ENCODE measurements around the gene AUTS2. TPM values are rescaled to one million over a fixed set of nuclear protein-coding genes. Genes with fewer than 3 reads are reported as not detected.

Gene AUTS2
- total RNA-seq, 3 donors from 2014 or later, result 31.2 to 67.6 (median 36.5) TPM

GRCh38 chr7:70775570-70776156 is 1177.4 kb downstream of the AUTS2 start:
- Histone ChIP-seq H3K4me3 (no peak overlapping the region), H3K36me3 (ENCODE audit: low read depth) (no peaks in the 10 kb centered on the region), H3K9me3 (no peaks in the 10 kb centered on the region), H3K4me1 (ENCODE audit: low read depth) (no peaks in the 10 kb centered on the region)
- TF ChIP-seq CTCF (IDR thresholded peaks at IDR 0.05), result no peak
- intact Hi-C loops (cut with DNase I, micrococcal nuclease), result no loop called here
- DNase-seq (no peak), ATAC-seq (peak; percentile 42)

- Histone ChIP-seq H3K9me3 (no peaks in the 10 kb centered on the region), H3K36me3 (ENCODE audit: low read depth) (no peaks in the 10 kb centered on the region), H3K4me1 (ENCODE audit: low read depth) (no peaks in the 10 kb centered on the region), H3K4me3 (no peak overlapping the region)
- no peak for TF ChIP-seq CTCF (IDR thresholded peaks at IDR 0.05)
- ATAC-seq, result no peak
- DNase-seq, result no peak
- intact Hi-C loops (cut with DNase I, micrococcal nuclease), result no loop called here
Observed at GRCh38 chr7:70776627-70777101, 1178.4 kb downstream of the AUTS2 start.

- H3K4me3 ChIP-seq, result no peak overlapping the region
- H3K9me3 ChIP-seq, result no peaks in the 10 kb centered on the region
- no peaks in the 10 kb centered on the region for H3K36me3 ChIP-seq (ENCODE audit: low read depth)
- DNase-seq, result no peak
- intact Hi-C loops (cut with DNase I, micrococcal nuclease), result no loop called here
- H3K4me1 ChIP-seq (ENCODE audit: low read depth), result no peaks in the 10 kb centered on the region
- TF ChIP-seq CTCF (IDR thresholded peaks at IDR 0.05), result no peak
- no peak for ATAC-seq
Observed at GRCh38 chr7:70777251-70777650, 1179.0 kb downstream of the AUTS2 start.

GRCh38 chr7:70778585-70778984 is 1180.3 kb downstream of the AUTS2 start:
- ATAC-seq, result no peak
- Histone ChIP-seq H3K4me3 (no peak overlapping the region), H3K4me1 (ENCODE audit: low read depth) (no peaks in the 10 kb centered on the region), H3K36me3 (ENCODE audit: low read depth) (peaks cover 2% of the 10 kb centered on the region), H3K9me3 (no peaks in the 10 kb centered on the region)
- no peak for TF ChIP-seq CTCF (IDR thresholded peaks at IDR 0.05)
- intact Hi-C loops (cut with DNase I, micrococcal nuclease), result no loop called here
- DNase-seq, result no peak

- ATAC-seq (no peak), DNase-seq (no peak)
- no peaks in the 10 kb centered on the region for H3K4me1 ChIP-seq (ENCODE audit: low read depth)
- TF ChIP-seq CTCF (IDR thresholded peaks at IDR 0.05), result no peak
- intact Hi-C loops (cut with DNase I, micrococcal nuclease), result no loop called here
- H3K9me3 ChIP-seq, result no peaks in the 10 kb centered on the region
- H3K36me3 ChIP-seq (ENCODE audit: low read depth), result peaks cover 3% of the 10 kb centered on the region
- H3K4me3 ChIP-seq, result no peak overlapping the region
Observed at GRCh38 chr7:70779321-70779720, 1181.0 kb downstream of the AUTS2 start.

- H3K4me1 ChIP-seq (ENCODE audit: low read depth), result no peaks in the 10 kb centered on the region
- no peak for TF ChIP-seq CTCF (IDR thresholded peaks at IDR 0.05)
- peaks cover 8% of the 10 kb centered on the region for H3K36me3 ChIP-seq (ENCODE audit: low read depth)
- no peak overlapping the region for H3K4me3 ChIP-seq
- no peaks in the 10 kb centered on the region for H3K9me3 ChIP-seq
- intact Hi-C loops (cut with DNase I, micrococcal nuclease), result no loop called here
- DNase-seq (no peak), ATAC-seq (no peak)
Observed at GRCh38 chr7:70781922-70782311, 1183.6 kb downstream of the AUTS2 start.
